ENCODE measurements around the gene FAM9C.
"Not testable (repeated sequence)": the region's sequence is repeated elsewhere in the genome, so short reads cannot be mapped to it uniquely, and the experiment has no call there.

FAM9C gene

DNA sequence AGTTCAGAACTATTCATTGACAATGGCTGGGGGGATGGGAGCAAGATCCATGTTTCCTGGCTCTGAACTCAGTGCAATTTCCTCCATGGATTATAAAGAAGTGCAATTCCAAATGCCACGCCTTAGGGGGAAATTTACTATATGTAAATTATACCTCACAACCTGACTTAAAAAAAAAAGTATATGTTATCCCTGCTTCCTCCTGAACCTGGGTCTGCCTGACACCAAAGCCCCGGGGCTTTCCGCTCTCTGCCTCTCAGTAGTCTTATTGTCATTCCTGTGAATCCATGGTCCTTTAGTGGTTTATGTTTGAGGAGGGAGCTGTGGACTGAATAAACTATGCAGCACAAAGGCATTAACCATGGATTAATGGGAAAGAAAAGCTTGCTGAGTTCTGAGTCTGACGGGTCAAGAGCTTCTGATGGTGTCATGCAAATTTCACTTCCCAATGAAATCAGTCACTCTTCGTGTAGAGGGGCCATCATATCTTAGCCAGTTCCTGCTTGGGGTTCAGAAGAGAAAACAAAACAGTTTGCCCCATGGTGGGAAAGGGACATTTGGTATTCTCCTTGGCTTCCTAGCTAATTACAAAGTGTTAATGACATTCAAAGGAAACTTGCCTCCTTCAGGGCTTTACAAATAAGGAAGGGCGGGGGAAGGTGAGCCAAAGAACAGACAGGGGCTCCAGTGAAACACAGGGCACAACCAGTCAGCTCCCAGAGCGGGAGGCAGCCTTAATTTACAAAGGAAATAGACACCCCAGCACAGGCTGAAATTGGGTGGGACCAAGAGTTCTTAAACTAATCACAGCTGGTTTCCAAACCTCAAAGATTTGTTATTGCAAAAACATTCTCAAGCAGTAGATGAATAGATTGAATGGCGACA lies 14.3 kb downstream of the FAM9C start:
- peak overlapping the region; percentile 85 for H3K27ac Mint-ChIP-seq
- H3K4me3 Mint-ChIP-seq: peak overlapping the region; percentile 57
- no peaks in the 10 kb centered on the region for H3K27me3 Mint-ChIP-seq
- no peaks in the 10 kb centered on the region for H3K36me3 Mint-ChIP-seq
- H3K9me3 Mint-ChIP-seq (ENCODE audit: low read depth): no peaks in the 10 kb centered on the region
- peaks cover 75% of the 10 kb centered on the region for H3K4me1 Mint-ChIP-seq (ENCODE audit: low read depth)

DNA sequence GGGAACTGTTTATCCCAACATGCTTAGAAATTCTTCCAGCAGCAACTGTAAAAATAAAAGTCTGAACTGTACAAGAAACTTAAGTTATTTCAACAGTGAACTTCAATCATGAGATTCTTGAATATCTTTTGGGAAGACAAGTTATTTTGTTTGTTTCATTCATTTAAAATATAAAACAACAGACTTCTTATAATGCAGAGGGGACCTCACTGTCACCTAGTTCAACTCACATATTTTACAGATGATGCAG lies 14.9 kb downstream of the FAM9C start:
- no peaks in the 10 kb centered on the region for H3K36me3 Mint-ChIP-seq
- H3K27ac Mint-ChIP-seq: peak overlapping the region; percentile 85
- no peaks in the 10 kb centered on the region for H3K9me3 Mint-ChIP-seq (ENCODE audit: low read depth)
- peaks cover 77% of the 10 kb centered on the region for H3K4me1 Mint-ChIP-seq (ENCODE audit: low read depth)
- no peaks in the 10 kb centered on the region for H3K27me3 Mint-ChIP-seq
- H3K4me3 Mint-ChIP-seq: peak overlapping the region; percentile 59

DNA sequence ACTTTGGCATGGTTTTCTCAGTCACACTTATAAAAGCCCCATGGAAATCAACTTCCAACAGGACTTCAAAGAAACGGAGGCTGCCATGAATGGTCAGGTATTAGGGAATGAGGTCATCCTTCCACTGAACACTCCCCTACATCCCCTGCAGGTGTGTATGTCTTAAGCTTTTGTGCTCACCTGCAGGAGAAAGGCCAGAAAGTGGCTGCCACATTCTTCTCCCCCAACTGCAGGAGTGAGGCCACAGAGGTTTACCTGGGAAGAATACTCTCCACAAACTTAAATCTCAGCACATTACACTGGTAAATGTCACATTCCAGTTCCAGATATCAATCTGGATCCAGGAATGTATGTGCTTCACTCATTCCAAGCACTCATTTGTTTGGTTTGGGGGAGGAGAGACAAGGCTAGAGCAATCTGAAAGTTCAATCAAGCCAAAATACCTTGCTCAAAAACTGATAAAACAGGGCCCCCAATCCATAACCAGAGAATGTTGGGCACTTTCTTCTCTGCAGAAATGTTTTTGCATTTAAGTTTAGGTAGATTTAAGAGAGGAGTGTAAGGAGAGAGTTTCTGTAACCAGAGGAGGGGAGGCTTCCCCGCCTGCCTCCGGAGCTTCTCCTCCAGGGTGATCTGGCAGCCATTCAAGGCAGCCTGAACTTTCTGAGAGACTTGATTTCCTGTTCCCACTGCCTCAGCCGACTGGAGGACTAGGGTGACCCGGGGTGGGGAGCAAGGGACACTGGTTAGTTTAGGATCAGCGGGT lies 15.4 kb downstream of the FAM9C start:
- Mint-ChIP-seq H3K27me3 (no peaks in the 10 kb centered on the region), H3K27ac (peak overlapping the region; percentile 85), H3K9me3 (ENCODE audit: low read depth) (no peaks in the 10 kb centered on the region), H3K36me3 (no peaks in the 10 kb centered on the region), H3K4me3 (peak overlapping the region; percentile 59), H3K4me1 (ENCODE audit: low read depth) (peaks cover 79% of the 10 kb centered on the region)

DNA sequence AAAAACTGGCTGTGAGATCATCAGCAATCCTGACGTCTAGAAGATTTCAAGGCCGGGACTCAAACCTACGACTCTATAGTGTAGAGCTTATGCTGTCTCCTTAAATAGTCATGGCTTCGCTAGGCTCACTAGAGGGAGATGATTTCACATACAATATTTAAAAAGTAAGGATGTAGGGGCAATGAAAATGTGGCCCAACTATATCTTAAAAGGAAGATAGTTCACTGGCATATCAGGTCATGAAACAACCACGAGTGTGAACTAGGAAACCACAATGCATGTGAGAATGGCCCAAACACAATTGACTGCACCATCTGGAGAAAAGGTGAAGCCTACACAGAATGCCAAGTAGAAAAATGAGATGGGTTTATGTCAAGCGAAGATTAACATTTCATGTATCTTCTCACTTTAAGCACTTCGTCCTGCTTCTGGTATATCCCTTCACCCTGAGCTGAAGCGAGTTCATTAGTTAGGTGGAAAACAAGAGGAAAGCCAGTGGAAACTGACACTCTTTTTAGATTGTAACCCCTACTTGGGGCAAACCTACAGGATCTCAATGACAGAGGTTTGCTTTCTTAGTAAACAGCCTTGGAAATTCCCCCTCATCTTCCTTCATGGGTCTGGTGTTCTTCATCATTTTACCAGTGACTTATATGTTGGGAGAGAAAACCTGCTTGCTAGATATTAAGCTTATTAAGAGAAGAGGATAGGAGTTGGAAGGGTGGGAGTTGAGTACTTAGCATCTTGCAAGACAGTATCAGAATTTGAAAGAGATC lies 17.4 kb downstream of the FAM9C start:
- peaks cover 88% of the 10 kb centered on the region for H3K4me1 Mint-ChIP-seq (ENCODE audit: low read depth)
- H3K9me3 Mint-ChIP-seq (ENCODE audit: low read depth): no peaks in the 10 kb centered on the region
- H3K4me3 Mint-ChIP-seq: peak overlapping the region; percentile 20
- no peaks in the 10 kb centered on the region for H3K27me3 Mint-ChIP-seq
- H3K36me3 Mint-ChIP-seq: no peaks in the 10 kb centered on the region
- peak overlapping the region; percentile 83 for H3K27ac Mint-ChIP-seq

DNA sequence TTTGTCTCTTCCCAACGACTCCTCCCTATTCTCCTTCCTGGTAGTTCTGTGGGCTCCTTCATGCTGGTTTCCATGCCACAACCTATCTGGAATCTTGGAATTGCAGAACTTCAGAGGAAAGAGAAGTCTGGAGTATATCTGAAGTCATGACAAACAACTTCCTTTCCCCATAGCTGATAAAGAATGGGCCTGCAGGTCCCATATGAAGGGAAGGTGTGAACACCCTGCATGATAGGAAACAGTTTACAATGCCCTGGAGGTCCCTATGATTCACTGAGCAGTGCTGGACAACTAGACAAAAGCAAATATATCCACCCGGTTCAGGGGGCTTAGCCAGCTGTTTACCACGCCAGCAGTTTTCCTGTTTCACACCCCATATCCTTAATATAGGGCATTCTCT lies 19.4 kb downstream of the FAM9C start:
- H3K9me3 Mint-ChIP-seq (ENCODE audit: low read depth): no peaks in the 10 kb centered on the region
- no peaks in the 10 kb centered on the region for H3K27me3 Mint-ChIP-seq
- peak overlapping the region; percentile 23 for H3K4me3 Mint-ChIP-seq
- peak overlapping the region; percentile 50 for H3K27ac Mint-ChIP-seq
- H3K4me1 Mint-ChIP-seq (ENCODE audit: low read depth): peaks cover 70% of the 10 kb centered on the region
- no peaks in the 10 kb centered on the region for H3K36me3 Mint-ChIP-seq

DNA sequence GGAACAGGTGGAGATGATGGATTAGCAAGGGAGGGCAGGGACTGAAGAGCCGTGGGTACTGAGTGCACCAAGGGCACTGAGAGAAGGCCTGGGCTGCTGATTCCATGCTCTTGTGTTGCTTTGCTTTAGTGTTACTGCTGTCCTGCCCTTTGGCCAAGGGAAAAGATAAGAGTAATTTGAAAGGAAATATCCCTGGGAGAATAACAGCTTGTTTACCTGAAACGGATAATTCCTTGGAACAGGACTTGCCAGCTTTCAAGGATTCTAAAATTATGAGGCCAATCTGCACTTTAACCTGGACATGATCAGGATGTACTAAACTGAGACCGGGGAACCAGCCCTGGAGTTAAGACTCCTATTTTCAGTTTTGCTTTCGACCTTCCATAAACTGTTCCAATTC lies 20.4 kb downstream of the FAM9C start:
- no peak overlapping the region for H3K4me3 Mint-ChIP-seq
- H3K4me1 Mint-ChIP-seq (ENCODE audit: low read depth): peaks cover 63% of the 10 kb centered on the region
- H3K27ac Mint-ChIP-seq: peak overlapping the region; percentile 8

DNA sequence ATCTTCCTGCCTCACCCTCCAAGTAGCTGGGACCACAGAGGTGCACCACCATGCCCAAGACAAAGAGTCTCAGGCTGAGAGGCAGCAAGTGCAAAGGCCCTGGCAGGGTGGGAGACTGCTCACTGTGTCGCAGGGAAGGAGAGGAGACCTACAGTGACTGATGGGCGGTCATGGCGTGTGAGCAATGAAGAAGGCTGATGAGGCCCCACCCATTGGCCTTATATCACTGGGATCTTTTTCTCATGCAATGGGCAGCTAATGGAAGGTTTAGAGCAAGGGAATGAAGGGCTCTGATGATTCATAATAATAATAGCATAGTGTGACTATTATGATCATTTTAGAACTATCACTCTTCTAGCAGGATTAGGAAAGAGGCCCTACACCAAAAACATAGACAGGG lies 20.9 kb downstream of the FAM9C start:
- peaks cover 62% of the 10 kb centered on the region for H3K4me1 Mint-ChIP-seq (ENCODE audit: low read depth)
- no peaks in the 10 kb centered on the region for H3K27me3 Mint-ChIP-seq
- H3K9me3 Mint-ChIP-seq (ENCODE audit: low read depth): no peaks in the 10 kb centered on the region
- peak overlapping the region; percentile 8 for H3K27ac Mint-ChIP-seq
- H3K4me3 Mint-ChIP-seq: no peak overlapping the region
- H3K36me3 Mint-ChIP-seq: no peaks in the 10 kb centered on the region

More for the DNA sequence above, 20.4 kb downstream of the FAM9C start:
- H3K9me3 Mint-ChIP-seq (ENCODE audit: low read depth): no peaks in the 10 kb centered on the region
- no peaks in the 10 kb centered on the region for H3K36me3 Mint-ChIP-seq
- no peaks in the 10 kb centered on the region for H3K27me3 Mint-ChIP-seq

DNA sequence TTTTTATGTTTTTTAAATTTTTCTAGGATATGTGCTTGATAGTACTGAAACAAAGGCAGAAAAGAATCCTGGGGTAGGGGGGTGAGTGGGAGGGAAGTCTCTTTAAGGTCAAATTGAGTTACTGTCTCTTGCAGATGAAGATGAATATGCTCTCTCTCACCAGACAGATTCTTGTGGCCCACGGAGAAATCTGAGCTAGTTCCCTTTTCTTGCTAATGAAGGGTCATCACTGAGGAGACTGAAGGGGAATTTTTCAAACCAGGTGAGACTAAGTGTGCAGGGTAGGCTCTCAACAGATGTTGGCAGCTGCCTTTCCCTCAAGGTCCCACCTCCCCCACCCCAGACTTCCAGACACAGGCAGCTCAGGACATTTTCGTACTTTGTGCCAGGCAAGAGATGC lies 21.5 kb downstream of the FAM9C start:
- Mint-ChIP-seq H3K27ac (no peak overlapping the region), H3K4me3 (no peak overlapping the region), H3K9me3 (ENCODE audit: low read depth) (no peaks in the 10 kb centered on the region), H3K36me3 (no peaks in the 10 kb centered on the region), H3K27me3 (no peaks in the 10 kb centered on the region), H3K4me1 (ENCODE audit: low read depth) (peaks cover 57% of the 10 kb centered on the region)

DNA sequence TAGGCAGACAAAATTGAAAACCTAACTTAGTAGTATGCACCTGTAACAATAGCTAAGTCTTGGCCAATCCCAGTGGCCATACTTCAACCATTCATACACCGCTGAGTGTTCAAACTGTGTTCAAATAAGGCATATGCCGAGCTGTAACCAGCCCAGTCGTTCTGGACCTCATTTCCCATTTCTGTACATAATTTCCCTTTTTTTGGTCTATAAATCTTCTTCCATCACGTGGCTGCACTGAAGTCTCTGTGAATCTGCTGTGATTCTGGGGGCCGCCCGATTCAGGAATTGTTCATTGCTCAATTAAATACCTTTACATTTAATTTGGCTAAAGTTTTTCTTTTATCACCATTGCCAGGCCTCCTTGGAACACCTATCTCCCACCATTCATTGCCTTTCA lies 27.7 kb downstream of the FAM9C start:
- not testable (repeated sequence) for H3K36me3 Mint-ChIP-seq; H3K27me3 Mint-ChIP-seq; H3K9me3 Mint-ChIP-seq (ENCODE audit: low read depth); H3K27ac Mint-ChIP-seq; H3K4me3 Mint-ChIP-seq
- H3K4me1 Mint-ChIP-seq (ENCODE audit: low read depth): peaks cover 52% of the 10 kb centered on the region

DNA sequence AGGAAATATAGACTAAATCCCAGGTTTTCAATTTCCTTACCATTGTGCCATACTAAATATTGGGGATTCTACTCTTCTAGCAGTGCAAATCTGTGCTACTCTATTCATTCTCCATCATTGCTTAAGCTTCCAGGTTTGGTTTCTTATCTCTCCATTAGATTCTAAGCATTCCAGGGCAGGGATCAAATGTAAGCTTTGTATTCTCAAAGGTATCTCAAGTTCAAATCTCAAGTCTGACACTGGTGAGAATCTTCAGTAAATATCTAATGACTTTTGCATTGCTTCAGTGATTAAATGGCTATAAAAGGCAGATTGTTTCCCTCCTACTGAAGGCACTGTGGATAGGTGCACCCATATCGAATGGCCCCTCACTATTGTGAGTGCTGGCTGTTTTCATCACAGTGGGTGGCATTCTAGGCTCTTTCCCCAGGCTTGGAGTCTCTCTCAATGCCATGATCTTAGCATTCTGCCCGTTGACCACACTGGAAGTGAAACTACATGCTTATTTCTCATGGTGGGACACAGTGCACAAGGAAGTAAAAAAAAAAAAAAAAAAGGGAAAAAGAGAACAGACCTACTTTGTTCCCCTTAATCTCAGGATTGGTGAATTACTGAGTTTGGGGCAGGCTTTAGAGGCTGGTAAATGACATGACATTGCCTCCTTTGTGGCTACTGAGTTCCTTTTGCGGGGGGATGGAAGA lies 28.7 kb downstream of the FAM9C start:
- H3K27ac Mint-ChIP-seq: peak overlapping the region; percentile 46
- H3K27me3 Mint-ChIP-seq: no peaks in the 10 kb centered on the region
- no peak overlapping the region for H3K4me3 Mint-ChIP-seq
- H3K36me3 Mint-ChIP-seq: no peaks in the 10 kb centered on the region
- no peaks in the 10 kb centered on the region for H3K9me3 Mint-ChIP-seq (ENCODE audit: low read depth)
- H3K4me1 Mint-ChIP-seq (ENCODE audit: low read depth): peaks cover 52% of the 10 kb centered on the region

DNA sequence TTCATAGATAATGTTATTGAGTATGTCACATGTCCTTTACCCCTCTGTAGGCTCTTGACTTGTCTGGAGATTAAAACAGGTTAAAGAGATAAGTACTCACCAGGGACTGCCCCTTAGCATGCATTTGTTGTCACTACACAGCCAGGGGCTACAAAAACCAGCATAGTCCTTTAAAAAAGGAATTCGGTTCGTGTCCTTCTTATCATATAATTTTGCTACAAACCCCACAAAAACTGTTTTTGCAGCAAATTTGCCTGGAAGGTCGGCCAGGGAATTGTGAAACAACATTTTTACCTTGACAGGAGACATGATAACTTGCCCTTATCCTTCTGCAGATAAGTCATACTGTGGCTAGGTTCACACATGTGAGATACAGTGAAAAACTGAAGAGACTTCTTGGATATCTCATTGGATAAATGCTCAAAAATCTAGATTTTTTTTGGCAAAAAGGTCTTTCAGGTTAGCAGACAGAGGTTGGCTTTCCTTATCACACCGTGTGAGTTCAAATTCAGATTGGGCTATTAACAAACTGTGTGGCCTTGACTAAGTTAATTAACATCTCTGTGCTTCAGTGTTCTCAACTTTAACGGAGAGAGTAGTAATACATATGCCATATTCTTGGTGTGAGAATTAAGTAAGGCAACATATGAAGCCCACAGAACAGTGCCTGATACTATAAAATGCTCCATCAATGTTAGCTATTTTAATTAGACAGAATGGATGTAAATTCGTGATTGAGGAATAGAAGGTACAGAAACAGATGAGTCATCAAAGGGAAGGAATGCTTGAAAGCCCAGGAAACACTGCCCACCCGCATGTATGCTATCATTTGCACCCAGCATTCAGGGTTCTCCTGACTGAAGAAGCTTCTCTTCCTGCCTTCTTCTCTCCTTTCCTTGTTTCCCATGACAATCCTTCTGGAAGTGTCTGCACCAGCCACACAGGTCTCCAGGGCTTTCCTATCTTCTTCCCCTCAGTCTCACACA lies 30.0 kb downstream of the FAM9C start:
- peak overlapping the region; percentile 92 for H3K27ac Mint-ChIP-seq
- H3K4me3 Mint-ChIP-seq: peak overlapping the region; percentile 21
- H3K9me3 Mint-ChIP-seq (ENCODE audit: low read depth): no peaks in the 10 kb centered on the region
- no peaks in the 10 kb centered on the region for H3K27me3 Mint-ChIP-seq
- no peaks in the 10 kb centered on the region for H3K36me3 Mint-ChIP-seq
- H3K4me1 Mint-ChIP-seq (ENCODE audit: low read depth): peaks cover 54% of the 10 kb centered on the region

DNA sequence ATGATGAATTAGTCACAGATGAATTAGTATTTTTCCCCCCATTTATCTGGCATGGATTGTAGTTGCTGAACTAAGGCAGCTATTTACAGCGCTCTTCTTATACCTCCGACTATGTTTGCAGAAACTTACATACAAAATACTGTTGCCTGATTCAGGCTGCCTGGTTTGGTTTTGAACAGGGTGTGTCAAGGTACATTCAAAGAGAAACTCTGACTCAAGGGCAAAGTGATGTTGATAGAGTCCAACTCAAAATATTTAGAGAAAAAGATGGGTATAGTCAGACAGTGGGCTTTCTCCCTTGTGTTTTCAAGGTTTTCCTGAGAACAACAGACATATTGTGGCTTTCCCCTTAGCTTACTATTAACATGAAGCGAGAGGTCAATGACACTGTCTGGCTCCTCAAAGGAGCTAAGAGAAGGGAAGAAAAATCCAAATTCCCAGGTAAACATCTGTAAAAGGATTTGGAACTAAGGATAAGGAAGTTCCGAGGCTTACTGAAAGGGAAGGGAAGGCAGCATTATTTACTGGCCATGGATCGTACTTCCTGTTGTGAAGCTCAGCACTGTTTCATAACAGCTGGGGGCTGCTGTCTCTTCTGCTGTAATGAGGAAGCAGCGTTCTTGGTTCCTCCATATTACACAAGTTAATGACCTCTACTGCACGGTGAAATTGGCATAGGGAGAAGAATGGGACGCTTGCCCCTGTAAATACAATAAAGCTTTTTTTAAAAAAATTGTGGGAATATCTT lies 30.9 kb downstream of the FAM9C start:
- peak overlapping the region; percentile 92 for H3K27ac Mint-ChIP-seq
- no peaks in the 10 kb centered on the region for H3K27me3 Mint-ChIP-seq
- peaks cover 57% of the 10 kb centered on the region for H3K4me1 Mint-ChIP-seq (ENCODE audit: low read depth)
- no peaks in the 10 kb centered on the region for H3K9me3 Mint-ChIP-seq (ENCODE audit: low read depth)
- no peaks in the 10 kb centered on the region for H3K36me3 Mint-ChIP-seq
- peak overlapping the region; percentile 12 for H3K4me3 Mint-ChIP-seq

DNA sequence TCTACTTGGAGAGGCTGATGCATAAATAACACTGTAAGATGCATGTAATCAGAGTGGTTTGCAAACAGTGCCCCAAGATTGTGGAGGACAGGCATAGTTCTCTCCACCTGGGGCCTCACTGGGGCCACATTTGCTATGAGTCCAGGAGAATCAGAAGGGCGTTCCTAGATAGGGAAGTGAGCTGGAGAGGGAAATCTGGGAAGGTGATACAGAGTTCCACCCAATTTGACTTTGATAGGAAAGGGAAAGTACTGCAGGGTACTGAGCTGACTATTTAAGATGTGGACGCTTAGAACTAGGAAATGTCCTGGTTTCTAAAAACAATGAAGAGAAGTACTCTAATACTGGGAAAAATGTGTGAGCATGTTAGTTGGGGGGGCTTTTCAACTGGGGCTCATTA lies 33.9 kb downstream of the FAM9C start:
- peaks cover 65% of the 10 kb centered on the region for H3K4me1 Mint-ChIP-seq (ENCODE audit: low read depth)

More for the DNA sequence above, 33.9 kb downstream of the FAM9C start:
- no peak overlapping the region for H3K27ac Mint-ChIP-seq
- no peaks in the 10 kb centered on the region for H3K27me3 Mint-ChIP-seq
- H3K9me3 Mint-ChIP-seq (ENCODE audit: low read depth): no peaks in the 10 kb centered on the region
- H3K4me3 Mint-ChIP-seq: no peak overlapping the region
- H3K36me3 Mint-ChIP-seq: no peaks in the 10 kb centered on the region
